Measurements from ENCODE around the gene RIN1. TPM values are rescaled to one million over a fixed set of nuclear protein-coding genes. Genes with fewer than 3 reads are reported as not detected.
"Not testable (repeated sequence)": the region's sequence is repeated elsewhere in the genome, so short reads cannot be mapped to it uniquely, and the experiment has no call there.

RIN1 gene
- polyA plus RNA-seq, 1 donor: 12.1 TPM

DNA sequence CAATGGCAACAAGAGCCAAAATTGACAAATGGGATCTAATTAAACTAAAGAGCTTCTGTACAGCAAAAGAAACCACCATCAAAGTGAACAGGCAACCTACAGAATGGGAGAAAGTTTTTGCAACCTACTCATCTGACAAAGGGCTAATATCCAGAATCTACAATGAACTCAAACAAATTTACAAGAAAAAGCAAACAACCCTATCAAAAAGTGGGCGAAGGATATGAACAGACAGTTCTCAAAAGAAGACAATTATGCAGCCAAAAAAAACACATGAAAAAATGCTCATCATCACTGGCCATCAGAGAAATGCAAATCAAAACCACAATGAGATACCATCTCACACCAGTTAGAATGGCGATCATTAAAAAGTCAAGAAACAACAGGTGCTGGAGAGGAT is 15.9 kb downstream of the RIN1 start:
- not testable (repeated sequence) for DNase-seq (ENCODE audit: low read depth)

DNA sequence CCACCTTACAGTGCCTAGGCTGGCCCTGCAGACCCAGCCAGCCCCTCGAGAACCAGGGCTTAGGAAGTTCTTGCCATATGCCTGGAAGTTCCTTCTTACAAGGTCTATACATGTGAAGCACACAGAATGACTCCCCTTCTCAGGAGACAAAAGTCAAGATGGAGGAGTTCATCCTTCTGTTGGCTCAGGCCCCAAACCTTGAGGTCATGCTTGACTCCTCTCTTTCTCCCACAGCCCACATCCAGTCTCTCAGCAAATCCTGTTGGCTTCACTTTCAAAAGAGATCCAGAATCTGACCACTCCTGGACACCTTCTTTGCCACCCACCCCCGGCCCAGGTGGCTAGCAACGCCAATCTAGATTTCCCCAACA is 17.6 kb downstream of the RIN1 start:
- no peak for DNase-seq (ENCODE audit: low read depth)

GRCh38 chr11:66317723-66318599 is 18.3 kb downstream of the RIN1 start:
- DNase-seq (ENCODE audit: low read depth): no peak

DNA sequence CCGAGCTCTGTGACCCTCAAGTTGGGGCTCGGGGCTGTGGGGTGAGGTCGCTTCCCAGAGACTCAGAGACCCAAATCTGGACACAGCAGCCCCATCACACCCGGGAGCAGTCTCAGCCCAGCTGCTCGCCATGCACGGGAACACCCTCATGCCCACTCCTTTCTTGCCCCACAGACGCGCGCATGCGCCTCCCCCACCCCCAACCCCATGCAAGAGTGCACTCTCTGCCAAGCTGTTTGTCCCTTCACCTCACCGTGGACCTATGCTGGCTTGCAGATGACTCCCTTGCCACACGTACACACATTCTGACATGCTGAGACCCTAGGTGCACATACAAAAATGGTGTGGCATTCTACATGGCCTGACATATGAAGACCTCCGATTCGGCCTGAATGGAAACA is 18.9 kb downstream of the RIN1 start:
- no peak for DNase-seq (ENCODE audit: low read depth)

DNA sequence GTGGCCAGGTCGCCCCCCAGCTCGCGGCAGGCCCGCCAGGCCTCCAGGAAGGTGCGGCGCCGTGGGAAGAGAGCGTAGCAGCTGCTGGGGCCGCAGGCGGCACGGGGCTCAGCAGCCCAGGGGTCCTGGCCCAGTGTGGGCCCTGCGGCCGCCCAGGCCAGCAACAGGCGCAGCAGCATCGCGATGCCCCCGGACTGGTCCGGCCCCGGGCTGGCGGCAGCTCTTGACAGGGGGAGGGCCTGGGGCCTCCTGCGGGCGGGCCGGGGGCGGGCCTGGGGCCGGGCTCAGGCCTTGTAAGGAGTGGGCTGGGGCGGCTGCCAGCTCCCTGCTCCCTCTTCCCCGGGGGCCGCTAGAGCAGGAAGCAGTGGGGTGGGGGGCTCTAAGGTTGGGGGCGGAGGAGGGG is 19.4 kb downstream of the RIN1 start, which contains the start of gene CD248:
CD248 (minus strand) TSS at position 196 of the 403 bp plus-strand sequence; CDS start at position 179, 17 bp downstream.
- no peak for DNase-seq (ENCODE audit: low read depth)

- no peak for DNase-seq (ENCODE audit: low read depth)
These were observed 20.1 kb downstream of the RIN1 start for GRCh38 chr11:66315921-66316811.

DNA sequence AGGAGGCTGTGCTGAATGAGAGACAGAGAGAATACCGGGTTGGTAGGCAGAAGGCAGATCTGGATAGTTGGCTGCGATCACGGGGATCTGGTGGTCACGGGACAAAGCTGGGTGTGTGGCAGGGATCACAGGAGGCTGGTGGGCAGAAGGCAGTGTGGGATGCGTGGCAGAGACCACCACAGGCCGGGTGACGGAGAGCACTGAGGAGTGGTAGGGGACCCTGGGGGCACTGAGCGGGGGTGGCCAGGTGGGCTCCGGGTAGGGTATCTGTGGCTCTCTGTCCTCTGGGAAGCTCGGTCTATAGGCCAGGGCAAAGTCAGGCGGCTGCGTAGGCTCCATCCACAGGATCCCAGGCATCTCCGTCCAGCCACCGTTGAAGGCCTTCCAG is 20.7 kb downstream of the RIN1 start:
- DNase-seq (ENCODE audit: low read depth): no peak

- DNase-seq (ENCODE audit: low read depth): no peak
These were observed 21.4 kb downstream of the RIN1 start for GRCh38 chr11:66314561-66315497.

DNA sequence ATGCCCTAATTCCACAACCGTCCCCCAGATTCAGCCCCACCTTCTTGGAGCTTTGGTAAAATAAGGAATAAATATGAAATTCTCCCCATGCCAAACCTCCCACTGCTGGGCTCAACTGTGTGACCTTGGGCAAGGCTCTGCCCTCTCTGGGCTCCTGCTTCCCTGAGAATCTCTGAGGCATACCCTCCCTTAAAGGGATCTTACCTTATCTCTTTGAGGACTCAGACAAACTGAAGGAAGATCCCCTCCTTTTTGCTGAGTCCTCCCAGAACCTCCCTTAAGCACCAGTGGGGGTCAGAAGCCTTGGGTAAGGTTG is 22.1 kb downstream of the RIN1 start:
- no peak for DNase-seq (ENCODE audit: low read depth)

DNA sequence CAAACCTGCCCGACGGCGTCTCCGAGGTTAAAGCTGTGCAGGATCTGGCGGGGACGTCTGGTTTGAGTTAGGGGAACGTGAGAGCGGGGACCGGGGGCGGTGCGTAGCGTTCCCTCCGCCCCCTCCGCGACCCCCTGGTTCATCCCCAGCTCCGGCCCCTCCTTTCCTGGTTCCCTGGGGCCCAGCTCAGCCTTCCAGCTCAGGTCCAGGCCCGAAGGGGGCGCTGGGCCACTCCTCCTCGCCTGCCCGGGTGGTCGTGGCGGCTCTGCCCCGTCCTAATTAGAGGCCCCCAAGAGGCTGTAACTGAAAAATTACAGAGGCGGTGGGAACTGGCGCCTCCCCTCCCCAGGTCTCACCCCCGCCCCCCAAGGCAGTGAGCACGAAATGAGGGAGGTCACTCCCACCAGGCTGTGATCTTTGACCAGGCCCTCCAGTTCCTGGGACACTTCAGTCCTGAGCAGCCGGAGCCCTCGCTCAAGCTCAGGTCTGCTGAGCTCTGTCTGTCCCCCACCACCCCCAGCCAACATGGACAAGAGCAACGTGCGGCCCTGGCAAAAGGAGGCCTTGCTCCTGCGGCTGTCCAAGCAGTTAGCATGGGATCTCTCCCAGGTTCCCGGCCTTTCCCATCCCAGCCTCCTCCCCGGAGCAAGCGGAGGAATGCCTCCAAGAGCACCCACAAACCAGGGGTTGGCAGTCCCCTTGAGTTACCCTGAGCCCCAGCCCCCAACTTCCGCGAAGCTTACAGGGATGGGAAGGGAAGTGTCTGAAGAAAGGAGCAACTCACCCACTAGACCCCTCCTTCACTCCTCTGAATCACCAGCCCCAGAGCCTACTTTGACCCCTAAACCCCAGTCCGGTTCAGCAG is 22.7 kb downstream of the RIN1 start:
- DNase-seq (ENCODE audit: low read depth): peak; percentile 57

- DNase-seq (ENCODE audit: low read depth): peak; percentile 95
These were observed 23.5 kb downstream of the RIN1 start for GRCh38 chr11:66312549-66313320.

DNA sequence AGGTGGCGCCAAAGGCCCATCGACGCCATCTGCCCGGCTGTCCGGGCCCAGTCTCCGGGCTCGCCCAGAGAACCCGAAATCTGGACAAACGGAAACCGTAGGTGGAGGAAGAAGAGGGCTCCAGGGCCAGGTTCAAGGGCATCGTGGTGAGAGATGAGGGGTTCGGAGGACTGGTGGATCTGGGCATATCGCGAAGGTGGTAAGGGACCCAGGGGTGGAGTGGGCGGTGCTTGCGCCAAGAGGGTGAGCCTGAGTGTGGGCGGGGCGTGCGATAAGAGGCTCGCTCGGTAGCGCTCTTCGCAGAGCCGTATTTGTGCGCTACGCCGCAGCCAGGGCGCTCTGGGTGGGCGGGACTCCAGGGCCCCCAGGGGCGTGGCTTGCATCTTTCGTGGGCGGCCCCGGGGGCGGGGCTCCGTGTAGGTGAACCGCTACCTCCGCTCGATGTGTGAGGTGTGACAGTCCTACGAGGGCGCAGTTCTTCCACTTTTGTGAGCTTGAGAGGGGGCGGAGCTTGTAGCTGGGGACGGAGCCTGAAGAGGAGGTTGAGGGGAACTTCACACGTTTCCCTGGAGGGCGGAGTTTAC is 24.2 kb downstream of the RIN1 start:
- DNase-seq (ENCODE audit: low read depth): peak; percentile 71

DNA sequence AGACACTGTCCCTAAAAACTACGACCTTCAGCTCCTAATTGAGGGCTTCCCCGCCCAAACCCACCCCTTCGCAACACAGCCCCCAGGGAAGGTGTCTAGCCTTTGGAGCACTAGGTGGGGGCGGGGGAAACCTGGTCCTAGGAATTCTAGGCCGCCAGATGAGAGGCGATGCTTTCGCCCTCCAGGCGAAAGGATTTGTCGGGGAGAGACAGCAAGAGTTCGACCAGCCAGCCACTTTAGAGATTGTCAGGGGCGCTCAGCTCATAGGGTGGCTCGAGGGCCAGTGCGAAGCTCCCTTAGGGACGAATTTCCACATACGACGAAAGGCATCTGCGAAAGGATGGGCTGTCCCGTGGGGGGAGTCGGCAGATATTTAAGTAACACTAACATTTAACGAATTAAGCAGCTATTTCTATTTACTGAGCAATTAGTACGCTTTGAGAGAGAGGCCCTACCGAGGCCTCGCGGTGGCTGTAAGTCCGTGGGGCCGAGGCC is 24.7 kb downstream of the RIN1 start:
- no peak for DNase-seq (ENCODE audit: low read depth)

DNA sequence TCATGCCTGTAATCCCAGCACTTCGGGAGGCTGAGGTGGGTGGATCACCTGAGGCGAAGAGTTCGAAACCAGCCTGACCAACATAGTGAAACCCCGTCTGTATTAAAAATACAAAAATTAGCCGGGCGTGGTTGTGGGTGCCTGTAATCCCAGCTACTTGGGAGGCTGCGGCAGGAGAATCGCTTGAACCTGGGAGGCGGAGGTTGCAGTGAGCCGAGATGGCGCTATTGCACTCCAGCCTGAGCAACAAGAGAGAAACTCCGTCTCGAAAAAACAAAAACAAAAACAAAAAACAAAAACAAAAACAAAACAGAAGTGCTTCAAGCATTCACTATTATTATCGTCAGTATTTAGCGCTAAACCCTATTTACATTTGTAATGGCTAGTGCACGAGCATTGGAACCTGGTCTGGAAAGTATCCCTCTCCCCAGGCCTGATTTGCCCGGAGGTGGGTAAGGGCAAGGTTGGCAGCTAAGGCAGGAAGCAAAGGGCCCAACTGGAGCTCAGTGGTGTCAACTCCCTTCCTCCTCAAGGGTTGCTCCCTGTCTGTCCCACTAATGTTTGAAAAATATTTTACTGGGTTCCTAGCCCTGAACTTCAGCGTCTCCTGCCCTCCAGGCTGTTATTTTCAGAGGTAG is 25.3 kb downstream of the RIN1 start:
- DNase-seq (ENCODE audit: low read depth): not testable (repeated sequence)

GRCh38 chr11:66310324-66310723 is 25.9 kb downstream of the RIN1 start:
- DNase-seq (ENCODE audit: low read depth): no peak

GRCh38 chr11:66309475-66309874 is 26.8 kb downstream of the RIN1 start:
- no peak for DNase-seq (ENCODE audit: low read depth)

DNA sequence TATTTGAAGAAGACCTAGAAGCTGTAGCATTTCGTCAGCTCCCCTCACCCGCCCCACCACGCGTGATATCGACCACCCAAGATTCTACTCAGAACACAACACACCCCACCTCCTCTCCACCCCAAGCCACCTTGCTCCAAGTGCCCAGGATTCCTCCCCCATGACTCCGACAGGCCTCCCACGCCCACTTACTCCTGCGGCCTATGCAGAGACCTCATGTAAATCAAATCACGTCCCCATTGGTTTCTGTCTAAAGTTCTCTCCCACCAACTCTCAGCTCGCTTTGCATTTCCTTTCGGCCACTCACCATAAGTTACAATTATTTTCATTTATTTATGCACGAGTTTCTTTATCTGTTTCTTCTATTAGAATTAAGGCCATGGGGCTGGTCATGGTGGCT is 33.6 kb downstream of the RIN1 start:
- no peak for DNase-seq (ENCODE audit: low read depth)

- no peak for DNase-seq (ENCODE audit: low read depth)
These were observed 37.0 kb downstream of the RIN1 start for GRCh38 chr11:66299186-66299585.

DNA sequence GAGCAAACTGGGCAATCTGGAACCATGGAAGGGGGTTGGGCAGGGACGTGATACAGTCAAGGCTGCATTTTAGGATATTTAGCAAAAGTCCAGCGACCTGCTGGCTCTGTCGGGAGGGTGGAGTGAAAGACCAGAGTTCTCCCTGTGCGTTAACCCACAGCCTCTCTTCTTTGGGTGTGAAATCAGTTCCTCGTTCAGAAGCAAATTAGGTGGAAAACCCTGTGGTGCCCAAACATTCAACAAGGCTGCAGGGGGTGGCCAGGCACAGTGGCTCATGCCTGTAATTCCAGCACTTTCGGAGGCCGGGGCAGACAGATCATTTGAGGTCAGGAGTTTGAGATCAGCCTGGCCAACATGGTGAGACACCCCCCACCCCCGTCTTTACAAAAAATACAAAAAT is 38.6 kb downstream of the RIN1 start:
- DNase-seq (ENCODE audit: low read depth): no peak

Data from forelimb muscle (tissue), 1 donor.